AG04449 (cell line): ENCODE measurements around the gene NUDCD2.
"Not testable (repeated sequence)": the region's sequence is repeated elsewhere in the genome, so short reads cannot be mapped to it uniquely, and the experiment has no call there.

Experiments used
- CTCF ChIA-PET: fragments of 350-600 bp; formaldehyde crosslinking; extraction: SDS; loops from one replicate; lab custom pipeline; 2021; ENCODE audit warnings: antibody characterized with exemption; lab: Yijun Ruan, JAX
- POLR2A ChIA-PET: fragments of 400-600, 350-600 bp; formaldehyde crosslinking; extraction: SDS; loops from one replicate; lab custom pipeline; 2020; ENCODE audit warnings: antibody characterized with exemption, inconsistent platforms; lab: Yijun Ruan, JAX
- DNase-seq: peaks from one replicate; pipeline ENCODE4 v3.0.0-alpha.2; 2010; ENCODE audit warnings: low read depth, low spot score
- H3K4me3 ChIP-seq: 2 replicates; pipeline ENCODE4 v1.5.1; 2011; ENCODE audit warnings: low read depth, mild to moderate bottlenecking, control low read depth, low read length
- TF ChIP-seq, protein P1 (sequence below): IDR thresholded peaks from one replicate; pipeline ENCODE4 v1.5.1; 2011; ENCODE audit warnings: mild to moderate bottlenecking, moderate library complexity, low read length, control low read depth, inconsistent platforms; ENCODE audit not compliant: insufficient read depth; ENCODE audit errors: missing control alignments

NUDCD2 gene

GRCh38 chr5:163460562-163461171 lies 765 bp upstream of the NUDCD2 start, which contains the start of gene HMMR:
Gene HMMR (plus strand): TSS chr5:163460632. CDS start chr5:163460693, 61 bp downstream.
- ChIA-PET POLR2A (interaction anchor here (0.8 to 2.6 kb wide), 5 partner anchors 13 to 47 kb away, joined by 3 to 12 read pairs (median 5); partner anchors contain the start of genes CCNG1 and MAT2B), CTCF (interaction anchor here (1.1 to 5.1 kb wide), 4 partner anchors 10 to 52 kb away, joined by 3 to 40 read pairs (median 4); no protein-coding TSS in a partner anchor)
- TF ChIP-seq, protein P1, sequence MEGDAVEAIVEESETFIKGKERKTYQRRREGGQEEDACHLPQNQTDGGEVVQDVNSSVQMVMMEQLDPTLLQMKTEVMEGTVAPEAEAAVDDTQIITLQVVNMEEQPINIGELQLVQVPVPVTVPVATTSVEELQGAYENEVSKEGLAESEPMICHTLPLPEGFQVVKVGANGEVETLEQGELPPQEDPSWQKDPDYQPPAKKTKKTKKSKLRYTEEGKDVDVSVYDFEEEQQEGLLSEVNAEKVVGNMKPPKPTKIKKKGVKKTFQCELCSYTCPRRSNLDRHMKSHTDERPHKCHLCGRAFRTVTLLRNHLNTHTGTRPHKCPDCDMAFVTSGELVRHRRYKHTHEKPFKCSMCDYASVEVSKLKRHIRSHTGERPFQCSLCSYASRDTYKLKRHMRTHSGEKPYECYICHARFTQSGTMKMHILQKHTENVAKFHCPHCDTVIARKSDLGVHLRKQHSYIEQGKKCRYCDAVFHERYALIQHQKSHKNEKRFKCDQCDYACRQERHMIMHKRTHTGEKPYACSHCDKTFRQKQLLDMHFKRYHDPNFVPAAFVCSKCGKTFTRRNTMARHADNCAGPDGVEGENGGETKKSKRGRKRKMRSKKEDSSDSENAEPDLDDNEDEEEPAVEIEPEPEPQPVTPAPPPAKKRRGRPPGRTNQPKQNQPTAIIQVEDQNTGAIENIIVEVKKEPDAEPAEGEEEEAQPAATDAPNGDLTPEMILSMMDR = no peak
- peak within 1 kb of the TSS; percentile 80 for H3K4me3 ChIP-seq
- DNase-seq = no peak

- ChIA-PET CTCF (interaction anchor here (1.5 to 5.1 kb wide), 4 partner anchors 14 to 51 kb away, joined by 3 to 40 read pairs (median 4); no protein-coding TSS in a partner anchor), POLR2A (interaction anchor here (0.6 to 2.6 kb wide), 3 partner anchors 17 to 46 kb away, joined by 3 to 12 read pairs (median 11); partner anchors contain the start of genes CCNG1 and MAT2B)
- H3K4me3 ChIP-seq = peak overlapping the region; percentile 77
- TF ChIP-seq, protein P1 = no peak
- no peak for DNase-seq
Measured at GRCh38 chr5:163459462-163459818, 462 bp downstream of the NUDCD2 start.

- peak overlapping the region; percentile 77 for H3K4me3 ChIP-seq
- DNase-seq = no peak
- ChIA-PET CTCF (interaction anchor here (1.1 to 5.1 kb wide), 4 partner anchors 15 to 50 kb away, joined by 3 to 40 read pairs (median 3); no protein-coding TSS in a partner anchor), POLR2A (interaction anchor here (0.6 to 2.6 kb wide), 2 partner anchors 21 to 46 kb away, joined by 3 to 12 read pairs; partner anchors contain the start of genes CCNG1 and MAT2B)
- TF ChIP-seq, protein P1 = no peak
Measured at GRCh38 chr5:163458778-163459385, 1.0 kb downstream of the NUDCD2 start.

- ChIA-PET CTCF (interaction anchor here (0.9 to 1.3 kb wide), 2 partner anchors 12 to 15 kb away, joined by 3 read pairs; no protein-coding TSS in a partner anchor), POLR2A (no interaction called here)
- no peak for DNase-seq
- TF ChIP-seq, protein P1 = no peak
- no peak overlapping the region for H3K4me3 ChIP-seq
Measured at GRCh38 chr5:163456840-163457239, 3.1 kb downstream of the NUDCD2 start.

DNA sequence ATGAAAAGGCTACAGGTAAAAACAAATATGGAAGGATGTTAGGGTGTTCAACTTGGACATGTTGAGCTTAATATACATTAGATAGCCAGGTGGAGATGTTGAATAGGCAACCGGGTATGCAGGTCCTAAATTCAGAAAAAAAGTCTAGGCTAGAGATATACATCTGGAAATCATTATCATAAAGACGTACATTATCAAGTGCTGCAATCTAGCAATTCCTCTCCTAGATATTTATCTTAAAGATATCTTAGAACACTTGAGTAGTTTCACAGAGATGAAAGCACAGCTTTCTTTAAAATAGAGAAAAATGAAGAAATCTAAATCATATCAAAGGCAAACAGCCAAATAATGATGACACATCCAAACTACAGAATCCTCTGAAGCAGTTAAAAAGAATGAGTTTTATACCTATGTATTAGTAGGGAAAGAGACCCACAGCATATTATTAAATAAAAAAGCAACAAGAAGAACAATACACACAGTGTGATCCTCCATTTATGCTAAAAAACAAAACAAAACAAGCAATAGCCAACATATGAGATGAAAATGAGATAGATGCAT lies 3.8 kb downstream of the NUDCD2 start:
- DNase-seq = no peak
- POLR2A ChIA-PET = interaction anchor here (0.7 kb wide), 1 partner anchor 18 kb away, joined by 3 read pairs; no protein-coding TSS in a partner anchor
- CTCF ChIA-PET = interaction anchor here (1.3 kb wide), 1 partner anchor 11 kb away, joined by 3 read pairs; no protein-coding TSS in a partner anchor
- TF ChIP-seq, protein P1 = no peak
- no peak overlapping the region for H3K4me3 ChIP-seq

DNA sequence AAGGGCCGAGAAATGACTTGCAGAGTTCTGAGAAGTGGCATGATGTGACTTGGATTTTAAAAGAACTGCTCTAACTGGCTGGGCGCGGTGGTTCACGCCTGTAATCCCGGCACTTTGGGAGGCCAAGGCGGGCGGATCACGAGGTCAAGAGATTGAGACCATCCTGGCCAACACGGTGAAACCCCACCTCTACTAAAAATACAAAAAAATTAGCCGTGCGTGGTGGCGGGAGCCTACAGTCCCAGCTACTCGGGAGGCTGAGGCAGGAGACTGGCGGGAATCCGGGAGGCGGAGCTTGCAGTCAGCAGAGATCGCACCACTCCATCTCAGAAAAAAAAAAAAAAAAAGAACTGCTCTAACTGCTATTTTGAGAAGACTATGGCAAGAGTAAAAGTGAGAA lies 4.5 kb downstream of the NUDCD2 start:
- H3K4me3 ChIP-seq, DNase-seq, CTCF ChIA-PET: not testable (repeated sequence)
- POLR2A ChIA-PET = interaction anchor here (0.7 kb wide), 1 partner anchor 388 kb away, joined by 6 read pairs; no protein-coding TSS in a partner anchor
